ENCODE results near the gene ECE1.
A peak's percentile ranks its signal among the peaks of the same experiment; 100 is the strongest.

Gene ECE1

GRCh38 chr1:21255284-21255942 is 34.9 kb downstream of the ECE1 start:
- peak; percentile 72 for DNase-seq (ENCODE audit: low read depth, low spot score)

- no peak for DNase-seq (ENCODE audit: low read depth, low spot score)
Observed at GRCh38 chr1:21254335-21254951, 35.8 kb downstream of the ECE1 start.

GRCh38 chr1:21251773-21252471 is 38.3 kb downstream of the ECE1 start:
- DNase-seq (ENCODE audit: low read depth, low spot score) = no peak

- DNase-seq (ENCODE audit: low read depth, low spot score) = no peak
Observed at GRCh38 chr1:21249940-21250493, 40.2 kb downstream of the ECE1 start.

- DNase-seq (ENCODE audit: low read depth, low spot score) = no peak
Observed at GRCh38 chr1:21247892-21248715, 42.2 kb downstream of the ECE1 start.

GRCh38 chr1:21246905-21247642 is 43.2 kb downstream of the ECE1 start:
- no peak for DNase-seq (ENCODE audit: low read depth, low spot score)

GRCh38 chr1:21245688-21246229 is 44.5 kb downstream of the ECE1 start:
- no peak for DNase-seq (ENCODE audit: low read depth, low spot score)

GRCh38 chr1:21244986-21245687 is 45.1 kb downstream of the ECE1 start:
- no peak for DNase-seq (ENCODE audit: low read depth, low spot score)

GRCh38 chr1:21244154-21244553 is 46.1 kb downstream of the ECE1 start:
- no peak for DNase-seq (ENCODE audit: low read depth, low spot score)

- DNase-seq (ENCODE audit: low read depth, low spot score) = no peak
Observed at GRCh38 chr1:21242846-21243245, 47.4 kb downstream of the ECE1 start.

GRCh38 chr1:21241771-21242581 is 48.3 kb downstream of the ECE1 start:
- no peak for DNase-seq (ENCODE audit: low read depth, low spot score)

- no peak for DNase-seq (ENCODE audit: low read depth, low spot score)
Observed at GRCh38 chr1:21240706-21241105, 49.6 kb downstream of the ECE1 start.

GRCh38 chr1:21239221-21239620 is 51.0 kb downstream of the ECE1 start:
- no peak for DNase-seq (ENCODE audit: low read depth, low spot score)

GRCh38 chr1:21238141-21238800 is 52.0 kb downstream of the ECE1 start:
- DNase-seq (ENCODE audit: low read depth, low spot score) = no peak

GRCh38 chr1:21237446-21238088 is 52.7 kb downstream of the ECE1 start:
- no peak for DNase-seq (ENCODE audit: low read depth, low spot score)

- no peak for DNase-seq (ENCODE audit: low read depth, low spot score)
Observed at GRCh38 chr1:21236178-21236577, 54.1 kb downstream of the ECE1 start.

GRCh38 chr1:21234779-21235178 is 55.5 kb downstream of the ECE1 start:
- no peak for DNase-seq (ENCODE audit: low read depth, low spot score)

GRCh38 chr1:21233490-21233889 is 56.8 kb downstream of the ECE1 start:
- no peak for DNase-seq (ENCODE audit: low read depth, low spot score)
